Measurements from ENCODE around the gene ERP27.

Gene ERP27

GRCh38 chr12:14878488-14878887 is 59.8 kb downstream of the ERP27 start (continued):
- TF ChIP-seq ZNF704 (tag by site-specific recombination; IDR thresholded peaks at IDR 0.05) (no peak), ZBTB6 (tag by site-specific recombination; IDR thresholded peaks at IDR 0.05) (no peak), ZBTB48 (tag by site-specific recombination; IDR thresholded peaks at IDR 0.05) (no peak), ZNF292 (tag by site-specific recombination; IDR thresholded peaks at IDR 0.05; ENCODE audit: borderline replicate concordance, low read depth) (no peak), ZNF544 (tag by site-specific recombination; IDR thresholded peaks at IDR 0.05) (no peak)

GRCh38 chr12:14876833-14877232 is 61.5 kb downstream of the ERP27 start:
- no peaks in the 10 kb centered on the region for H3K4me1 ChIP-seq (ENCODE audit: control insufficient read depth, insufficient read depth, low read length)
- ChIA-PET CTCF (no interaction called here), POLR2A (no interaction called here)
- TF ChIP-seq ZBTB7A (tag by site-specific recombination; IDR thresholded peaks at IDR 0.05; ENCODE audit: low read depth): no peak
- no peak for TF ChIP-seq ZNF600 (tag by site-specific recombination; IDR thresholded peaks at IDR 0.05)
- TF ChIP-seq ZNF239 (tag by site-specific recombination; IDR thresholded peaks at IDR 0.05): no peak
- no peak for TF ChIP-seq ZNF16 (tag by site-specific recombination; IDR thresholded peaks at IDR 0.05; ENCODE audit: low read depth)
- TF ChIP-seq OSR2 (tag by site-specific recombination; IDR thresholded peaks at IDR 0.05): no peak
- TF ChIP-seq ZNF416 (tag by site-specific recombination; IDR thresholded peaks at IDR 0.05): no peak
- TF ChIP-seq ZBTB6 (tag by site-specific recombination; IDR thresholded peaks at IDR 0.05): no peak
- no peak for TF ChIP-seq PRDM1 (tag by site-specific recombination; IDR thresholded peaks at IDR 0.05)
- no peak for TF ChIP-seq ZNF610 (tag by site-specific recombination; IDR thresholded peaks at IDR 0.05; ENCODE audit: borderline replicate concordance)
- no peak for TF ChIP-seq ZIC2 (tag by site-specific recombination; IDR thresholded peaks at IDR 0.05)
- TF ChIP-seq ZNF133 (tag by site-specific recombination; IDR thresholded peaks at IDR 0.05): no peak
- no peaks in the 10 kb centered on the region for H3K36me3 ChIP-seq (ENCODE audit: control insufficient read depth in 2 of 2, insufficient read depth in 1 of 2, low read length in 2 of 2)
- no peak overlapping the region for H3K27ac ChIP-seq (ENCODE audit: extremely low read depth, low read depth, low read length)
- H3K9me3 ChIP-seq (ENCODE audit: control insufficient read depth, insufficient read depth, low read depth, low read length): no peaks in the 10 kb centered on the region
- H3K4me3 ChIP-seq (ENCODE audit: low read depth, low read length): no peak overlapping the region

GRCh38 chr12:14874882-14875281 is 63.5 kb downstream of the ERP27 start:
- no peak overlapping the region for H3K27ac ChIP-seq (ENCODE audit: extremely low read depth, low read depth, low read length)
- H3K4me3 ChIP-seq (ENCODE audit: low read depth, low read length): no peak overlapping the region
- H3K9me3 ChIP-seq (ENCODE audit: control insufficient read depth, insufficient read depth, low read depth, low read length): no peaks in the 10 kb centered on the region
- H3K4me1 ChIP-seq (ENCODE audit: control insufficient read depth, insufficient read depth, low read length): no peaks in the 10 kb centered on the region
- CTCF ChIA-PET: no interaction called here
- no peaks in the 10 kb centered on the region for H3K36me3 ChIP-seq (ENCODE audit: control insufficient read depth in 2 of 2, insufficient read depth in 1 of 2, low read length in 2 of 2)
- POLR2A ChIA-PET: no interaction called here
- no peak for TF ChIP-seq GFI1B (tag by site-specific recombination; IDR thresholded peaks at IDR 0.05)
- TF ChIP-seq ZNF600 (tag by site-specific recombination; IDR thresholded peaks at IDR 0.05): no peak
- TF ChIP-seq TCF7L2 (IDR thresholded peaks at IDR 0.05; ENCODE audit: borderline replicate concordance, low read depth, low read length): no peak
- TF ChIP-seq ZBTB26 (tag by site-specific recombination; optimal IDR thresholded peaks at IDR 0.05): no peak
- no peak for TF ChIP-seq KLF10 (tag by site-specific recombination; IDR thresholded peaks at IDR 0.05)
- TF ChIP-seq FEZF1 (tag by site-specific recombination; IDR thresholded peaks at IDR 0.05): no peak
- no peak for TF ChIP-seq PRDM1 (tag by site-specific recombination; IDR thresholded peaks at IDR 0.05)
- TF ChIP-seq YY2 (tag by site-specific recombination; IDR thresholded peaks at IDR 0.05): no peak
- TF ChIP-seq PATZ1 (tag by site-specific recombination; IDR thresholded peaks at IDR 0.05): no peak
- no peak for TF ChIP-seq ZNF548 (tag by site-specific recombination; IDR thresholded peaks at IDR 0.05)
- no peak for TF ChIP-seq ZNF510 (tag by site-specific recombination; IDR thresholded peaks at IDR 0.05; ENCODE audit: insufficient replicate concordance)
- TF ChIP-seq ZNF324 (tag by site-specific recombination; IDR thresholded peaks at IDR 0.05): no peak
- TF ChIP-seq ZBTB49 (tag by site-specific recombination; IDR thresholded peaks at IDR 0.05; ENCODE audit: low read depth): no peak

Measured in HEK293 (cell line).